ENCODE data around the gene GJA3. TPM values are rescaled to one million over a fixed set of nuclear protein-coding genes. Genes with fewer than 3 reads are reported as not detected.
A peak's percentile ranks its signal among the peaks of the same experiment; 100 is the strongest.
"Not testable (repeated sequence)": the region's sequence is repeated elsewhere in the genome, so short reads cannot be mapped to it uniquely, and the experiment has no call there.

The GJA3 gene
- total RNA-seq, 1 donor from 2014 or later, result 1.2 TPM

- peak; percentile 60 for DNase-seq
Measured at GRCh38 chr13:20182231-20182846, 21.5 kb upstream of the GJA3 start.

DNA sequence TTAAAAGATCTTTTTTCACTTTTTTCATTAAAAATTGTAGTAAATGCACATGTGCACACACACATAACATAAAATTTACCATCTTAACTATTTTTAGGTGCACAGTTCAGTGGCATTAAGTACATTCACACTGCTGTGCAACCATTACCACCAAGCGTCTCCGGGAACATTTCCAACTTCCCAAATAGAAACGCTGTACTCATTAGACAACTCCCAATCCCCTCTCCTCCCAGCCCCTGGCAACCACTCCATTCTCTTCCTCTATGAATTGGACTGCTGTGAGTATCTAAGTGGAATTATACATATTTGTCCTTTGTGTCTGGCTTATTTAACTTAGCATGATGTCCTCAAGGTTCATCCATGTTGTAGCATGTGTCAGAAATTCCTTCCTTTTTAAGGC, 20.3 kb upstream of the GJA3 start:
- DNase-seq, result no peak

DNA sequence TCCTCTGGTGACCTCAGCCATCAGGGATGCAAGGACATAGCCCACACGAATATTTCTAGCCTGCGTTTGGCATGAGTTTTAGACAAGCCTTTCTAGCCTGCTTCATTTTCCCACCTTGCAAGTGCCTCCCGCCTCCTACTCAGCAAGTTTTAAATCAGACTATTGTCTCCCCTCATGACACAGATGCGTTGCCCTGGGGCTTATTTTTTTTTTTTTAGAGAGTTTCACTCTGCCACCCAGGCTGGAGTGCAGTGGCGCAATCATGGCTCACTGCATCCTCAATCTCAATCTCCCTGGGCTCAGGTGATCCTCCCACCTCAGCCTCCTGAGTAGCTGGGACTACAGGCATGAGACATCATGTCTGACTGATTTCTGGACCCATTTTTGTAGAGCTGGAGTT, 17.3 kb upstream of the GJA3 start:
- DNase-seq, result no peak

DNA sequence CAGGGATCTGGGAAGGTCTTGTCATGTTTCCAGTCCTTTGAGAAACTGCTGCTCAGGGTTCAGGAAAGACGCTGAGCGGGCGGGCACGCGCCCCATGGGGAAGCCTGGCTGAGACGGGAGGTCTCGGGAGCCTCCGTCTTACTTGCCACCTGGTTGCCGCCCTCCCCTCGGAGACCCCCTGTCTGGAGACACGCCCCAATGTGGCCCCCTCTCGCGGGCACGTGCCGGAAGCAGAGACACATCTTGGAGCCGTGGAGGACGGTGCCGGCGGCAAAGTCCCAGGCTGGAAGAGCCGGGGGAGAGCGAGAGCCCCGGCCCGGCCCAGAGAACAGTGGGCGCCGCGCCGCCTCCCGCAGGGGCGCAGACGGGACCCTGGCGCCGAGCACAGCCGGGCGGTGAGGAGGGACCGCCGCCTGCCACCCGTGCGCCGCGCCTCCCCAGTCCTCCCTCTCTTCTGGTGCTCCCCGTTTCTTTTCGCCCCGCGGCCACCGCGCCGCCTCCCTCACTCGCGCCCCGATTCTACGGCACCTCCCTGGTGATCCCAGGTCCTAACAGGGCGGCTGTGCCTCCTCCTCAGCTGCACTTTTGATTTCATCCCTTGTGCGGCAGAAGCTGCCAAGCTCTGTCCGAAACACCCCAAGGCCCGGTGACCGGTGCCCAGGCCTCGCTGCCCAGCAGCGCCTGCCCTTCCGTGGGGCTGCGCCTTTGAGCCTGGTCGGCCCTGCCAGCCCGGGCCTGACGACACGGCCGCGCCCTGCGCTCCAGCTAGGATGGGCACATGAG, 16.4 kb upstream of the GJA3 start:
- DNase-seq, result no peak

DNA sequence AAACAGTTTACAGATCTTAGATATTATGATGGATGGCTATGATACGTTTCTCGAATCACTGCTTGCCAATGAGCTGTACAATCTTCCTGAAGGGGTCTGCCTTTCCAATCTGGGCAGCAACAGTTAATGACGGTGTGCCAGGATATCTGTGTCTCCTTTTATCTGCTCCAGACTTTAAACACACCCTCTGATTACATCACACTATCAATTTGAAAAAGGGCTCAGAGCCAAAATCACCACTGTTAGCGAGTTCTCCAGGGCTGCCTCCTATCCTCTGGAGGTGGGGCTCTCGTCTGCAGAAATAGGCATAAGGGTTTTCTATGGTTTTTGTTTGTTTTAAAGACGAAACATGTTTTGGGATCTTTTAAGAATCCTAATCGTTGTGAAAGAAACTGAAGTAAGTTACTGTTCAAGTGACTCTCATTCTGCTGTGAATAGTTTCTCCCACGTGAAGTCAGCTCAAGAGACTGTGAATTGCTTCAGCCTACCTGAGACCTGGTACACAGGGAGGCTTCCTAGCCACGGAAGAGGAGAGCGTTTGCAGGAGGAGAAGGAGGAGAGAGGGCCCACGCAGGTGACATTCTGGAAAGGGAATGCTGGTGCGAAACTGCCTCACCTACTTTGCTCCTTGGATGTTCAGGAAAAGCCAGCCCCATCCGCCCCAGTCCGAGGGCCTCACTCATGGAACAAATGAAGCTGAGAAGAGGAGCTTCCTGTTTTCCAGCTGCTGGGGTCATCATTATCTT, 15.2 kb upstream of the GJA3 start:
- DNase-seq, result no peak

GRCh38 chr13:20175406-20175794, 14.5 kb upstream of the GJA3 start:
- DNase-seq, result no peak

GRCh38 chr13:20174656-20175405, 14.0 kb upstream of the GJA3 start:
- DNase-seq, result no peak

DNA sequence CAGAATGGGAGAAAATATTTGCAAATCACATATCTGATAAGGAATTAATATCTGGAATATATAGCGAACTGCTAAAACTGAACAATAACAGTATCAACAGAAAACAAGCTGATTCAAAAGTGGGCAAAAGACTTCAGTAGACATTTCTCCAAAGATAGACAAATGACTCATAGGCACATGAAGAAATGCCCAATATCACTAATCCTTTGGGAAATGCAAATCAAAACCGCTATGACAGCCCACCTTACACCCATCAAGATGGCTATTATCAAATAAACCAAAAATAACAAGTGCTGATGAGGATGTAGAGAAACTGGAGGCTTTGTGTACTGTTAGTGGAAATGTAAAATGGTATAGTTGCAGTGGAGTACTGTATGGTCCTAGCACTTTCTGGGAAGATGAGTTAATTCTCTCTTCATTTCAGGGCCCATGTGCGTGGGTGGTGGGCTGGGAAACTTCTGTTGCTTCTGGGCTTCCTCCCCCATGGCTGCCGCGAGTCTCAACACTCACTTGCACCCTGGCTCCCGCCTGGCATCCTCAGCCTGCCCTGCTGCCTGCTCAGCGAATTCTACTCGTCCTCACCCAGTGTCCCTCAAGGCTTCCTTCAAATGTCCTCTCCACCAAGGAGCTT, 12.4 kb upstream of the GJA3 start:
- DNase-seq, result no peak

GRCh38 chr13:20171364-20171763, 10.5 kb upstream of the GJA3 start:
- no peak for DNase-seq

DNA sequence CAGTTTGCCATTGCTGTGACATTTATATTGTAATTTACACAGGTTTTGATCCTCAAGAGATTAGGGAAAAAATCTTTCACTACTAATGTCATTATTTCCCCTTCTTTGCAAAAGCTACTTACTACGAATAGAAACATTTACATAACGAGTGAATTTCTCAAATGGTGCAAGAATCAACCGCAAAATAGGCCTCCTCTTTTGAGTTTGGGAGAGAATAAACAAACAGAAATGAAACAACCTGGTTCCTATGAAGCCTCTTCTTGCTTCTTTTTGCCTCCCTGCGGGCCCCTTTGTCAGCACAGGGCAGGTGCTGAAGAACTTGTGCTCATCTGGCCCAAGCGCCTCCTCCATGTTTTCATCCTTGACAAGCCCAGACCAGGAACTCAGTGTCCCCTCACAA, 10.1 kb upstream of the GJA3 start:
- no peak for DNase-seq

GRCh38 chr13:20168396-20168795, 7.5 kb upstream of the GJA3 start:
- no peak for DNase-seq

DNA sequence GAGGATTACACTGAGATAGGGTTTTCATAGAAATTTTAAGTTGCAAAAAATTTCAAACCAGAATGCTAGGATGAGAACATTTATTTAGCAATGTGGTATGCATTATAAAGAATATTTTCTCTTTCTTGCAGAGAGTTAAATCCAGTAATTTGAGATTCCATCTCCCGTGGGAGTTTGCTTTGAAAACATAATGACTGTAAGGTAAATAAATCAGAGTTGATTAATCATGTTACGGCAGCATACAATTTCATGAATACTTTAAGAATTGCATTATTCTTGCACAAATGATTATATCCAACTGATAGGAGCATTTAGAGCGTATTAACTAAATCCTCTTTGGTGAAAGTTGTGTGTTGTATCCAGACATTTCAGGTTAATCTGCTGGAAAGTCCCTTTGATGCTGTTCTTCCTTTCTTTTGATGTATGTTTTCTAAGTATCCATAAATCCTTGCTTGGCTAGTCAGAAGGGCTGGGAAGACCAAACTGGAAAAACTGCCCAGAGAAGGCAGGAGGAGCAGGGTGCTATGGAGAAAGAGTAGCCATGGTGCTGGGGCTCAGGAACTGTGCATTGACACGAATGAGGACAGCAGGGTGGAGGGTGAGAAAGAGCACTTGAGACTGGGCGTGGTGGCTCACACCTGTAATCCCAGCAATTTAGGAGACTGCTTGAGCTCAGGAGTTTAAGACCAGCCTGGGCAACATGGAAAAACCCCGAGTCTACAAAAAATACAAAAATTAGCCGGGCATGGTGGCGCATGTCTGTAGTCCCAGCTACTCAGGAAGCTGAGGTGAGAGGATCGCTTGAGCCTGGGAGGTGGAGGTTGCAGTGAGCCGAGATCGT, 4.8 kb upstream of the GJA3 start:
- no peak for DNase-seq

DNA sequence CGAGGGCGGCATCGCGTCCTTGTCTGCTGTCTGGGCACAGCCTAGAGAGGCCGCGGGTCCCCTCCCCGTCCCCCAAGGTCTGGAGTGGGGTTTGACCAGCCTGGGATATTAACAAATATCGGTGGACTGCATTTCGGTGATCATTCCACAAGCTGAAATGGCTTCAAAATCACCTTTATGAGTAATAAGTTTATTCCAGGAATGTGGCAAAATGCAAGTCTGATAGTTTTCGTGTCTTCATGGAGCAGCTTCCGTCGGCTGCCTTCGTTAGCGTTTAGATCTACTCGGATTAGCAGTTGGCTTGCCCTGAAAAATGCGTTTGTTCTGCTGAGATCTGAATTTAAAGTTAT, 1.1 kb upstream of the GJA3 start:
- no peak for DNase-seq

- no peak for DNase-seq
Measured at GRCh38 chr13:20161275-20161950, 561 bp upstream of the GJA3 start.

DNA sequence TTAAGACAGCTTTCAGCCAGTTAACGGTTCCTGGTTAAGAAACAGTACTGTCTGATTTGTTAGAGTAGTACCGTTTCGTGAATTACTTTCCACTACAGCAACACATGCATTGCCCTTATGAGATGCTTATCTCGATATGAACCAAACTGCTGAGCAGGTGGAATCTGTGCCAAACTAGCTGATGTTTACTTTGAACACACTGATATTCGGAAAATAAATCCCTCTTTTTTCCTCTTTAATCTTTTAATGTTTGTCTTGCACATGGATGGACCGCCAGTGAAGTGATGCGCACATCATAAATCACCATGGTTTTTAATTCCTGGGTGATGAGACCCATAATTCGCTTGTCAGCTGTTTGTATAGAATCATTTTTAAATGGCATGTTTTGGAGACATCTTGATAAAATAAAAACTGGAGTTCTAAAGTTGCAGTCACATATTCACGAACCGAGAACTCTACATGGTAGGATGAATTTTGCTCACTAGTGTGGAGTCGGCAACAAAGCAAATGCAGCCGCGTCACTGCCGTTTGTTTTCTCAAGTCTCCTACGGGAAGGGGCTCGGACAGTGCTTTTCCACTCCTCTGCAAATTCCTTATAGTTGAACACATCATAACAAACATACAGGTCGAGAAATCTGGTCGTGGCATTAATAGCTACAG, 1.1 kb downstream of the GJA3 start:
- no peak for DNase-seq

GRCh38 chr13:20157151-20157796, 3.6 kb downstream of the GJA3 start:
- no peak for DNase-seq

DNA sequence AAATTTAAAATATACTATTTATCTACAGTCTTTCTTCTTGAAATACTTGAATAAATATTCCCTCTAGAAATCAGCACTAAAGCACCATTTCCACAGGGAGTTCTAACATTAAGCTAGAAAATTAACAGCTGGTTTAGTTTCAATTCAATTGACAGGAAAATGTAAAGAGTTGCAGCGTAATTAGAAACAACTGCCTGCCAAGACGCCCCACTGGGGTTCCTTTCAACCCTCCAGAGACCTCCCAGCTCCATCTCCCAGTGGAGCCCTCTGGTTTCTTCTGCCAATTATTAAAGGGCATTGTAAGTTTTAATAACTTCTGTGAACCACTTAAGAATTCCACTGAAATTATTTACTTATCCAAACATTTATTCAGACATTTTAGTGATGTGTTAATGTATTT, 4.2 kb downstream of the GJA3 start:
- DNase-seq, result no peak

- DNase-seq, result not testable (repeated sequence)
Measured at GRCh38 chr13:20153290-20153689, 7.6 kb downstream of the GJA3 start.

- no peak for DNase-seq
Measured at GRCh38 chr13:20151612-20152011, 9.2 kb downstream of the GJA3 start.

- DNase-seq, result no peak
Measured at GRCh38 chr13:20151016-20151415, 9.8 kb downstream of the GJA3 start.

All from skin of body (tissue), 2 donors.